GM23338 (cell line): ENCODE measurements around the gene SHISA2.

ENCODE experiments used
- CREB1 ChIP-seq: fragments of 250-450 bp; sonication (Bioruptor Pico); IDR thresholded peaks from 2 replicates; pipeline ENCODE4 v1.5.0; 2020; ENCODE audit warnings: low read depth, mild to moderate bottlenecking, moderate library complexity
- CTCF ChIP-seq, 2 experiments: fragments of 200-600 bp in 1 of 2; sonication (generic) in 1 of 2; conservative IDR thresholded peaks; 2 replicates each; pipeline versions ENCODE4 v1.5.1 to v1.6.1; 2016 to 2017; ENCODE audit warnings: antibody characterized with exemption in 2 of 2, low read depth in 2 of 2, mild to moderate bottlenecking in 2 of 2, moderate library complexity in 1 of 2
- EZH2 ChIP-seq: fragments of 200-600 bp; sonication (generic); IDR thresholded peaks from one replicate; pipeline ENCODE4 v1.8.0; 2017; ENCODE audit warnings: antibody characterized with exemption, mild to moderate bottlenecking, low read depth; ENCODE audit not compliant: unreplicated experiment
- EZH2phosphoT487 ChIP-seq: fragments of 200-600 bp; sonication (generic); IDR thresholded peaks from one replicate; pipeline ENCODE4 v1.8.1; 2018; ENCODE audit warnings: antibody characterized with exemption; ENCODE audit not compliant: unreplicated experiment
- POLR2AphosphoS5 ChIP-seq: IDR thresholded peaks from 2 replicates; pipeline ENCODE4 v1.6.1; 2016; ENCODE audit warnings: antibody characterized with exemption, low read depth
- REST ChIP-seq: IDR thresholded peaks from one replicate; pipeline ENCODE4 v1.6.1; 2018; ENCODE audit warnings: antibody characterized with exemption; ENCODE audit not compliant: unreplicated experiment

GRCh38 chr13:26025196-26025595, 26.6 kb downstream of the SHISA2 start:
- TF ChIP-seq CTCF (conservative IDR thresholded peaks at IDR 0.05; ENCODE audit: low read depth in 2 of 2) (no peak), EZH2 (no peak), POLR2AphosphoS5 (no peak), CREB1 (no peak), EZH2phosphoT487 (no peak), REST (no peak)
